ENCODE measurements around the gene CACNA1D. TPM values are rescaled to one million over a fixed set of nuclear protein-coding genes. Genes with fewer than 3 reads are reported as not detected.

The CACNA1D gene
- total and polyA plus RNA-seq, 2 donors from 2014 or later, result 3.7 to 35.7 TPM

GRCh38 chr3:53519065-53519709, 24.8 kb downstream of the CACNA1D start:
- Histone ChIP-seq H3K4me3 (ENCODE audit: low read length in 3 of 3) (no peak overlapping the region), H3K36me3 (ENCODE audit: control insufficient read depth in 2 of 3, insufficient read depth in 3 of 3, low read length in 3 of 3) (no peaks in the 10 kb centered on the region), H3K27ac (ENCODE audit: low read depth in 2 of 2, low read length in 2 of 2) (no peak overlapping the region), H3K9ac (ENCODE audit: low read length in 3 of 3) (no peak overlapping the region), H3K9me3 (ENCODE audit: control insufficient read depth in 2 of 3, insufficient read depth in 1 of 3, low read length in 3 of 3) (no peaks in the 10 kb centered on the region), H3K27me3 (ENCODE audit: control insufficient read depth, insufficient read depth, low read length) (no peaks in the 10 kb centered on the region), H3K4me1 (ENCODE audit: control insufficient read depth in 2 of 3, insufficient read depth in 2 of 3, low read depth in 1 of 3, low read length in 3 of 3) (peaks cover 0 to 14% (median 6%) of the 10 kb centered on the region in 3 donors)
- DNase-seq (no peak), FAIRE-seq (no peak)
- TF ChIP-seq, protein P1, sequence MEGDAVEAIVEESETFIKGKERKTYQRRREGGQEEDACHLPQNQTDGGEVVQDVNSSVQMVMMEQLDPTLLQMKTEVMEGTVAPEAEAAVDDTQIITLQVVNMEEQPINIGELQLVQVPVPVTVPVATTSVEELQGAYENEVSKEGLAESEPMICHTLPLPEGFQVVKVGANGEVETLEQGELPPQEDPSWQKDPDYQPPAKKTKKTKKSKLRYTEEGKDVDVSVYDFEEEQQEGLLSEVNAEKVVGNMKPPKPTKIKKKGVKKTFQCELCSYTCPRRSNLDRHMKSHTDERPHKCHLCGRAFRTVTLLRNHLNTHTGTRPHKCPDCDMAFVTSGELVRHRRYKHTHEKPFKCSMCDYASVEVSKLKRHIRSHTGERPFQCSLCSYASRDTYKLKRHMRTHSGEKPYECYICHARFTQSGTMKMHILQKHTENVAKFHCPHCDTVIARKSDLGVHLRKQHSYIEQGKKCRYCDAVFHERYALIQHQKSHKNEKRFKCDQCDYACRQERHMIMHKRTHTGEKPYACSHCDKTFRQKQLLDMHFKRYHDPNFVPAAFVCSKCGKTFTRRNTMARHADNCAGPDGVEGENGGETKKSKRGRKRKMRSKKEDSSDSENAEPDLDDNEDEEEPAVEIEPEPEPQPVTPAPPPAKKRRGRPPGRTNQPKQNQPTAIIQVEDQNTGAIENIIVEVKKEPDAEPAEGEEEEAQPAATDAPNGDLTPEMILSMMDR (IDR thresholded peaks at IDR 0.05; ENCODE audit: borderline replicate concordance, extremely low read depth, insufficient read depth), result no peak
- intact Hi-C loops (cut with DNase I), result no loop called here

GRCh38 chr3:53523346-53523745, 28.9 kb downstream of the CACNA1D start:
- FAIRE-seq, result no peak
- Histone ChIP-seq H3K4me1 (ENCODE audit: control insufficient read depth in 2 of 3, insufficient read depth in 2 of 3, low read depth in 1 of 3, low read length in 3 of 3) (peaks cover 0 to 8% (median 6%) of the 10 kb centered on the region in 3 donors), H3K27ac (ENCODE audit: low read depth in 2 of 2, low read length in 2 of 2) (no peak overlapping the region)

GRCh38 chr3:53524566-53524965, 30.2 kb downstream of the CACNA1D start:
- Histone ChIP-seq H3K4me1 (ENCODE audit: control insufficient read depth in 2 of 3, insufficient read depth in 2 of 3, low read depth in 1 of 3, low read length in 3 of 3) (peaks cover 0 to 2% (median 0%) of the 10 kb centered on the region in 3 donors), H3K9me3 (ENCODE audit: control insufficient read depth in 2 of 3, insufficient read depth in 1 of 3, low read length in 3 of 3) (no peaks in the 10 kb centered on the region), H3K27me3 (ENCODE audit: control insufficient read depth, insufficient read depth, low read length) (no peaks in the 10 kb centered on the region), H3K36me3 (ENCODE audit: control insufficient read depth in 2 of 3, insufficient read depth in 3 of 3, low read length in 3 of 3) (no peaks in the 10 kb centered on the region), H3K9ac (ENCODE audit: low read length in 3 of 3) (no peak overlapping the region), H3K27ac (ENCODE audit: low read depth in 2 of 2, low read length in 2 of 2) (no peak overlapping the region), H3K4me3 (ENCODE audit: low read length in 3 of 3) (no peak overlapping the region)
- no peak for FAIRE-seq
- no peak for DNase-seq
- TF ChIP-seq, protein P1 (IDR thresholded peaks at IDR 0.05; ENCODE audit: borderline replicate concordance, extremely low read depth, insufficient read depth), result no peak
- intact Hi-C loops (cut with DNase I), result no loop called here

More at GRCh38 chr3:53523346-53523745, 28.9 kb downstream of the CACNA1D start:
- Histone ChIP-seq H3K9me3 (ENCODE audit: control insufficient read depth in 2 of 3, insufficient read depth in 1 of 3, low read length in 3 of 3) (no peaks in the 10 kb centered on the region), H3K4me3 (ENCODE audit: low read length in 3 of 3) (no peak overlapping the region), H3K36me3 (ENCODE audit: control insufficient read depth in 2 of 3, insufficient read depth in 3 of 3, low read length in 3 of 3) (no peaks in the 10 kb centered on the region), H3K27me3 (ENCODE audit: control insufficient read depth, insufficient read depth, low read length) (no peaks in the 10 kb centered on the region), H3K9ac (ENCODE audit: low read length in 3 of 3) (no peak overlapping the region)
- no peak for DNase-seq
- intact Hi-C loops (cut with DNase I), result no loop called here
- TF ChIP-seq, protein P1 (IDR thresholded peaks at IDR 0.05; ENCODE audit: borderline replicate concordance, extremely low read depth, insufficient read depth), result no peak

Measured in kidney (tissue), 14 donors.